Heart right ventricle (tissue), 16 donors: ENCODE results near the gene PEX14. TPM values are rescaled to one million over a fixed set of nuclear protein-coding genes. Genes with fewer than 3 reads are reported as not detected.

ENCODE experiments used
- ATAC-seq, 8 donors: fragments of 200-7000 bp; cut with Tn5 transposase; one replicate each; pipeline ENCODE4 v1.9.1; 2020; ENCODE audit warnings: mild to moderate bottlenecking in 8 of 8, moderate library complexity in 8 of 8, moderate number of reproducible peaks in 1 of 8
- DNase-seq, 2 donors: peaks; one replicate each; pipeline ENCODE4 v3.0.0-alpha.2; 2020
- H3K27ac ChIP-seq, 10 donors: fragments of 200-600 bp; sonication (generic) in 2 of 10; one replicate each; pipeline versions ENCODE4 v1.5.0 to v1.8.0; 2020 to 2022; ENCODE audit warnings: mild to moderate bottlenecking in 3 of 10
- H3K27me3 ChIP-seq, 7 donors: fragments of 200-600 bp; one replicate each; pipeline ENCODE4 v1.8.0; 2021 to 2022; ENCODE audit warnings: mild to moderate bottlenecking in 2 of 7
- H3K36me3 ChIP-seq, 9 donors: fragments of 200-600 bp; sonication (generic) in 1 of 9; one replicate each; pipeline versions ENCODE4 v1.5.0 to v1.8.0; 2020 to 2022; ENCODE audit warnings: mild to moderate bottlenecking in 2 of 9
- H3K4me1 ChIP-seq, 9 donors: fragments of 200-600 bp; sonication (generic) in 1 of 9; one replicate each; pipeline versions ENCODE4 v1.5.0 to v1.8.0; 2020 to 2022; ENCODE audit warnings: mild to moderate bottlenecking in 4 of 9
- H3K4me3 ChIP-seq, 10 donors: fragments of 200-600 bp; sonication (generic) in 2 of 10; one replicate each; pipeline versions ENCODE4 v1.5.0 to v1.8.0; 2020 to 2022; ENCODE audit warnings: mild to moderate bottlenecking in 7 of 10, moderate library complexity in 2 of 10
- H3K9me3 ChIP-seq, 11 donors: fragments of 200-600 bp in 10 of 11; sonication (generic) in 2 of 11; one replicate each; pipeline versions ENCODE4 v1.5.0 to v1.8.0; 2013 to 2022; ENCODE audit warnings: mild to moderate bottlenecking in 2 of 11, control low read depth in 1 of 11, moderate library complexity in 1 of 11
- WGBS, 2 donors: extraction: QIAGEN DNeasy Blood & Tissue Kit; methylation state at CpG; one replicate each; pipeline ENCODE4 v1.1.7; 2013; ENCODE audit warnings: inconsistent platforms in 1 of 2; 5-methylcytosine and 5-hydroxymethylcytosine counted together
- intact Hi-C, 10 donors: fragments of 100-400 bp; cut with DNase I; formaldehyde crosslinking; loops; one replicate each; pipeline versions ENCODE4 v1.11.1 to v1.14.2; 2022
- polyA plus RNA-seq, 2 donors: library from polyadenylated mRNA; stranded (reverse); fragments of 200-250 nt; gene quantifications; one replicate each; pipeline ENCODE4 v1.2.3, GENCODE V29; 2013
- total RNA-seq, 10 donors: library from RNA; stranded (reverse); fragmentation: NEBNext Ultra II Directional in 3 of 10; extraction: Animal tissue kit (Norgen Biotek cat#: 25700) in 3 of 10; gene quantifications; one replicate each; pipeline versions ENCODE4 v1.2.1 to v1.2.4, GENCODE V29; 2021 to 2023
- TF ChIP-seq, protein P1 (sequence below), 9 donors: fragments of 200-600 bp; sonication (generic) in 2 of 9; IDR thresholded peaks; one replicate each; pipeline versions ENCODE4 v1.5.0 to v1.8.0; 2021 to 2022; ENCODE audit warnings: antibody characterized with exemption in 9 of 9, mild to moderate bottlenecking in 5 of 9, moderate library complexity in 1 of 9
- donor health status: Arrhythmogenic right ventricular cardiomyopathy.
- donor health status: ischemic (EF 13 %, LVEDD 7.1; RV severe dilation, severe dysfunction).
- donor health status: healthy with polysubstance abuse.
- donor health status: DM: no; HTN: yes; CAD: no.
- donor health status: DM: no; HTN: no; CAD: no.
- donor health status: ischemic (EF 25% LVEDD 6.9; RV normal size, moderate dysfunction).
- donor health status: ischemic (EF 25% LVEDD 5.7; RV mildly dilated, moderate dysfunction).
- donor health status: healthy.
- donor health status: DM: yes; HTN: yes; CAD: no.
- donor health status: Ischemic cardiomyopathy.
- donor health status: ischemic (EF 35%, LVEDD 5.7; RV mildly dilated, moderate dysfunction).
- donor health status: nonischemic (EF 11% LVEDD 7.7; RV severe dilation, severe dysfunction).
- donor health status: DM: yes; HTN: yes; CAD: no.
- donor health status: PGD.
- donor health status: ischemic (EF 29% LVEDD 5.4; RV normal size, mild dysfunction).
- donor health status: nonischemic (EF 23%, LVEDD 6.1; RV moderate dilation, normal function).

The PEX14 gene
- total and polyA plus RNA-seq, 12 donors: 17.1 to 31.9 (median 21.1) TPM

DNA sequence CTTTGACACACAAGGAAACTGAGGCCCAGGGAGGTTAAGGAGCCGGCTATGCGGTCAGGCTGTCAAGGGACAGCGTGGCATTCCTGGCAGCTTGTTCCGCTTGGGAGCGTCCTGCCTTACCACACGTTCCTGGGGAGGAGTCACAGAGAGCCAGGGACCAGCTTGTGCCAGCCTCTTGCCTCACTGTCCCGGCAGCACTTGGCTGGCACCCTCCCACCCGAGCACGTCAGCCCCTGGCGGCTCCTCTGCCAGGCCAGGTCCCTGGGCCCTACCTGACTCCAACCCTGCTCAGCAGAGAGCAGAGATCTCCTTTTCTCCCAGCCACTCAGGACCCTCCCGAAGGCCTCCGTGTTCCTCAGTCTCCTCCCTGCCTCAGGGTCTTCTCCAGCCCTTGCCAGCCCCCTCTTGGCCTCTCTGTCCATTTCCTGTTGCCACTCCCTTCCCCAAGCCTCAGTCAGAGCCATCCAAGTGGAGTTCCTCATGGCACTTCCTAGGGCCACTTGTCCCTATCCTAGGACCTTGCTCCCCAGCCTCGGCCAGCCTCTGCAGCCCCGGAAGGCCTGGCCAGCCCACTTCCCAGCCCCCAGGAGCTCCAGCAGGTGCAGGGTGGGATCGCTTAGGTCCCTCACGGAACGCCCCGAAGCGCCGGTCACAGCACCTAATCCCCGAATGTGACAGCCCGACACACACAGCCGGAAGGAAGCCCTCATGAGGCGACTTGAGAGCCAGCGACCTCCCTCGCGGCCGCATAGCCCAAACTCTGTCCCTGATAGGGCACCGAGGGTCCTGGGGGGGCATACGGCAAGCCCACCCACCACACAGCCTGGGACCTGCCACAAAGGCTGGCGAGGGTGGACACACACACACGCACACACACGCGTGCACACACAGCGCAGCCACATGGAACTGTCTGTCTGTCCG is 191.4 kb downstream of the PEX14 start:
- no peaks in the 10 kb centered on the region for H3K9me3 ChIP-seq
- intact Hi-C loops: loop anchor here in 2 of 10 donors (10.0 kb wide), 1 partner anchor 199 kb away; no protein-coding TSS in a partner anchor
- peak overlapping the region; percentile 54 to 91 (median 88) for H3K27ac ChIP-seq
- peaks cover 0 to 16% (median 3%) of the 10 kb centered on the region in 9 donors for H3K36me3 ChIP-seq
- H3K4me1 ChIP-seq: peaks cover 22 to 89% (median 74%) of the 10 kb centered on the region in 9 donors
- ATAC-seq (peak; percentile 48 to 82 (median 68)), DNase-seq (peak; percentile 78 to 80)
- 73 to 80% methylated on average over 36 of the region's 36 CpGs for WGBS, 2 donors
- no peaks in the 10 kb centered on the region for H3K27me3 ChIP-seq
- H3K4me3 ChIP-seq: no peak overlapping the region
- TF ChIP-seq, protein P1, sequence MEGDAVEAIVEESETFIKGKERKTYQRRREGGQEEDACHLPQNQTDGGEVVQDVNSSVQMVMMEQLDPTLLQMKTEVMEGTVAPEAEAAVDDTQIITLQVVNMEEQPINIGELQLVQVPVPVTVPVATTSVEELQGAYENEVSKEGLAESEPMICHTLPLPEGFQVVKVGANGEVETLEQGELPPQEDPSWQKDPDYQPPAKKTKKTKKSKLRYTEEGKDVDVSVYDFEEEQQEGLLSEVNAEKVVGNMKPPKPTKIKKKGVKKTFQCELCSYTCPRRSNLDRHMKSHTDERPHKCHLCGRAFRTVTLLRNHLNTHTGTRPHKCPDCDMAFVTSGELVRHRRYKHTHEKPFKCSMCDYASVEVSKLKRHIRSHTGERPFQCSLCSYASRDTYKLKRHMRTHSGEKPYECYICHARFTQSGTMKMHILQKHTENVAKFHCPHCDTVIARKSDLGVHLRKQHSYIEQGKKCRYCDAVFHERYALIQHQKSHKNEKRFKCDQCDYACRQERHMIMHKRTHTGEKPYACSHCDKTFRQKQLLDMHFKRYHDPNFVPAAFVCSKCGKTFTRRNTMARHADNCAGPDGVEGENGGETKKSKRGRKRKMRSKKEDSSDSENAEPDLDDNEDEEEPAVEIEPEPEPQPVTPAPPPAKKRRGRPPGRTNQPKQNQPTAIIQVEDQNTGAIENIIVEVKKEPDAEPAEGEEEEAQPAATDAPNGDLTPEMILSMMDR (IDR thresholded peaks at IDR 0.05): no peak

DNA sequence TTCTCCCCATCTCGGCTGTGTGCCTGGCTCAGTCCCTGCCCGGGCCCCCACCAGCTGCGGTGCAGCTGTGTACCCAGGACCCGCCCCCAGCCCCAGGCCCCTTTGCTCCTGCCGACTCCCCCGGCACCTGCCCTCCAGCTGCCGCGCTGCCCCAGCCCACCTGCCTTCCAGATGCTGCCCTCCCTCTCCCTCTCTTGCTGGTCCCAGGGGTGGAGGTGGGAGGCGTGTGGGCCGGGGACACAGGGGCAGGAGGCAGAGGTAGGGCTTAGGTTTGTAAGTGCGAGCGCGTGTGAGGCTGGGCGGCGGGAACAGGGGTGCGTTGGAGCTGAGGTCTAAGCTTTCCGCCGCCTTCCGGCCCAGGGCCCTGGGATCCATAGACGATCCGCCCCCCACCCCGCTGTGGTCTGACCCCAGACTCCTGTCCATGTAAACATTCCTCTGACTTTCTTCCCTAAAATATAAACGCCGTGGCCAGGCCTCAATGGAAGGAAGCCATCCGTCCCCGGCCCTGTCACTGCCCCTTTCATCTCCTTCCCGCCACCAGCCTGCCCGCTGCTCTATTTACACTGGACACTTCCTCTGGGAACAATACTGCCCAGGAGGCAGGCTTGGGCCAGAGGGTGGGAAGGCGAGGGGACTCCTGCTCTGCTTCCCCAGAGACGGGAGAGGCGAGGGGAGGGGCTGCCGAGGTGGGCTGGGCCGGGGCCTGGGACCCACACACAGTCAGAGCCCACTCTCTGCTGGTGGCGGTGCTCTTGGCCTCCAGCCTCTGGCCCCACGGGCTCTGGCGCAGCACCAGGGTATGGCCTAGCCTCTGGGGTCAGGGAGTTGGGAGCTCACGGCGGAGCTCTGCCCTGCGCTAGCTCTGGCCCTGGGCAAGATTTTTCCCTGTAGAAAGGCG is 193.4 kb downstream of the PEX14 start:
- H3K27ac ChIP-seq: peak overlapping the region in 9 of 10 donors; percentile 40 to 91 (median 63)
- DNase-seq (no peak), ATAC-seq (peak in 2 of 8 donors; percentile 2 to 24)
- H3K4me3 ChIP-seq: no peak overlapping the region
- intact Hi-C loops: loop anchor here in 2 of 10 donors (10.0 kb wide), 1 partner anchor 197 kb away; no protein-coding TSS in a partner anchor
- H3K27me3 ChIP-seq: no peaks in the 10 kb centered on the region
- peaks cover 0 to 16% (median 3%) of the 10 kb centered on the region in 9 donors for H3K36me3 ChIP-seq
- TF ChIP-seq, protein P1 (IDR thresholded peaks at IDR 0.05): no peak
- H3K4me1 ChIP-seq: peaks cover 22 to 97% (median 79%) of the 10 kb centered on the region in 9 donors
- WGBS, 2 donors: 40 to 44% methylated on average over 39 to 40 of the region's 40 CpGs
- no peaks in the 10 kb centered on the region for H3K9me3 ChIP-seq

DNA sequence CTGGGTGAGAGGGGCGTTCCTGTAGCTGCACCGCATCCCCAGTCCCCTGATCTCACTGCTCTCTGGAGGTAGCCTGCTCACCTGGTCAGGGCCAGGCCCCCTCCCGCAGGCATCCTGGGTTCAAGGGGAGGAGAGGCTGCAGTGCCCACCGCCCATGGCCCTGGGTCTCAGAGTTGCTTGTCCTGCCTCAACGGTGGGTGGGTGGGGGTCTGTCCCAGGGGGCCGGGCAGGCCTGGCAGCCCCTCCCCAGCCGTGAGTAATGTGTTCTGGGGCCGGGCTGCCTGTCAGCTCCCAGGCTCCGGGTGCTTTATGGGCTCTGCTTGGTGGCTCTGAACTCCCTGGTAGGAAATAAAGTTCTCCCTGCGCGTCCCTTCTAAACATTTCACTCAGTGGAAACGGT is 194.8 kb downstream of the PEX14 start:
- H3K9me3 ChIP-seq: no peaks in the 10 kb centered on the region
- intact Hi-C loops: loop anchor here in 2 of 10 donors (10.0 kb wide), 1 partner anchor 195 kb away; no protein-coding TSS in a partner anchor
- no peak overlapping the region for H3K4me3 ChIP-seq
- H3K36me3 ChIP-seq: peaks cover 0 to 8% (median 3%) of the 10 kb centered on the region in 9 donors
- WGBS, 2 donors: 62 to 73% methylated on average over 12 of the region's 12 CpGs
- DNase-seq (no peak), ATAC-seq (no peak)
- no peaks in the 10 kb centered on the region for H3K27me3 ChIP-seq
- peak overlapping the region in 5 of 10 donors; percentile 47 to 89 (median 64) for H3K27ac ChIP-seq
- H3K4me1 ChIP-seq: peaks cover 16 to 97% (median 74%) of the 10 kb centered on the region in 9 donors
- TF ChIP-seq, protein P1 (IDR thresholded peaks at IDR 0.05): no peak
